NCI-H1092 (cell line): Measurements from ENCODE around the gene SPRED3.
"Not testable (repeated sequence)": the region's sequence is repeated elsewhere in the genome, so short reads cannot be mapped to it uniquely, and the experiment has no call there.

Experiments
- DNase-seq: peaks from one replicate; lab custom pipeline; 2025; lab: John Stamatoyannopoulos, UW

SPRED3 gene

DNA sequence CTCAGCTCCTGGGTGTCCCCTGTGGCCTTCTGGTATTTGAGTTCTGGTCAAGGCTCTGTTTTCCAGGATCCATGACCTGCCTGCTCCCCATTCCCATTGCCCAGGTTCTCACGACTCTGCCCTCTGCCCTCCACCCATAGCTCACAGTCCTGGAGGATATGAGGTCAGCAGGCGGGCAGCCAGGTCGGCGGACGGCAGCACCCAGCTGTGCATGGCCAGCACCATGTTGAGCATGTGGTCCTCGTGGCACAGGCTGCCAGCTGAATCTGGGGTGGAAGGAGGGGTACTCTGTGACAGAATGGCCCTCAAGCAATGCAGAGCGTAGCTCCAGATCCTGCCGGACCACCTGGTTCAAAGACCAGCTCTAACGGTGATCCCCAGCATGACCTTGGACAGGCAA is 32.4 kb downstream of the SPRED3 start:
- no peak for DNase-seq

DNA sequence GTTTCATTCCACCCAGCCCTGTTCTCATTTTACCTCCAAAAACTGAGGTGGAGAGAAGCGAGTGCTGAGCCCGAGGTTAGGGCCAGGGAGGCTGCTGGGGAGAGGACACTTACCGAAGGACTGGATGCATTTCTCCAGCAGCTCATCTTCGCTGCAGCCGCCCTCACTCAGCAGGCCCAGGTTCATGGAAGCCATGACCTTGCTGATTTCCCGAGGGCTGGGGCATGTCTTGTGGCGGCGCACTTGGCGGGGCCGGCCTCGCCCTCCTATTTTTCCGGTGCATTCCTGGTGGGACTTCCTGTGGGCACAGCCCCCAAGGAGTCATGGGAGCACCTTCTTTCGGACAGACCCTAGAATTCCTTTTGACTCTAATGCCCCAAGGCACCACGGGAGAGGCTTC is 33.4 kb downstream of the SPRED3 start:
- DNase-seq, result no peak

DNA sequence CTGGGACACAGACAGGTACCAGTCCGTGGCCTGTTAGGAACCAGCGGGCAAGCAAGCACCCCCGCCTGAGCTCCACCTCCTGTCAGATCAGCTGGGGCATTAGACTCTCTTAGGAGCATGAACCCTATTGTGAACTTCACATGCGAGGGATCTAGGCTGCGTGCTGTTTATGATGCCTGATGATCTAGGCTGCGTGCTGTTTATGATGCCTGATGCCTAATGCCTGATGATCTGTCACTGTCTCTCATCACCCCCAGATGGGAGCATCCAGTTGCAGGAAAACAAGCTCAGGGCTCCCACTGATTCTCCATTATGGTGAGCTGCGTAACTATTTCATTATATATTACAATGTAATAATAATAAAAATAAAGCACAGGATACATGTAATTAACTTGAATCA is 33.9 kb downstream of the SPRED3 start:
- no peak for DNase-seq

DNA sequence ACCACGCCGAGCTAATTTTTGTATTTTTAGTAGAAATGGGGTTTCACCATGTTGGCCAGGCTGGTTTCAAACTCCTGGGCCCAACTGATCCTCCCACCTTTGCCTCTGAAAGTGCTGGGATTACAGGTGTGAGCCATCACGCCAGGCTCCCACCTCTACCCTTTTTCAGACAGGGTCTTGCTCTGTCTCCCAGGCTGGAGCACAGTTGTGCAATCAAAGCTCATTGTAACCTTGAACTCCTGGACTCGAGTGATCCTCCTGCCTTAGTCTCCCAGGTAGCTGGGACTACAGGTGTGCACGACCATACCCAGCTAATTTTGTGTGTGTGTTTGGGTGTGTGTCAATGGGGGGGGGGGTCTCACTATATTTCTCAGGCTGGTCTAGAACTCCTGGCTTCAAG is 35.8 kb downstream of the SPRED3 start:
- DNase-seq, result no peak

DNA sequence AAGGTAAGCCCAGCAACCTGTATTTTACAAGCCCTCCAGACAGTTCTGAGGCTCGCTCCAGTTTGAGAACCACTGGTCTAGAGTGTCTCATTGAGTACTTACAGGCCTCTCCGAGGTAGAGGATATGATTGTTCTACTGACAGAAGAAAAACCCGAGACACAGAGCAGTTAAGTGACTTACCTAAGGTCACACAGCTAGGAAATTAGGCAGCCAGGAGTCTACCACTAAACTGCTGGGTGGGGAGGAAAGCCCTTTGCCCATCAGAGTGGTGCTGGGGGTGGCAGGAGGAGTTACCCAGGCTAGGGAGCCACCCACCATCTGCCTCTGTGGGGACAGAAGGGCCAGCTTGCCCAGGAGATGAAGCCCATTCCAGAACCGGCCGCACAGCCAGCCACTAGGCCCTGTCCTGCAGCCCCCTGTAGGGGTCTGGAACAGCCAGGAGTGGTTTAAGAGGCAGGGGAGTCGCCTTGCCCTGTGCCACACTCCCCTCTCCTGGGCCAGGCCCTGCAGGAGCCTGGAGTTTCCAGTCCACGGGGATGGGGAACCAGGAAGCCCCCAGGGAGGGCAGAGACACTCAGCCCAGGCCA is 36.8 kb downstream of the SPRED3 start:
- DNase-seq, result no peak

DNA sequence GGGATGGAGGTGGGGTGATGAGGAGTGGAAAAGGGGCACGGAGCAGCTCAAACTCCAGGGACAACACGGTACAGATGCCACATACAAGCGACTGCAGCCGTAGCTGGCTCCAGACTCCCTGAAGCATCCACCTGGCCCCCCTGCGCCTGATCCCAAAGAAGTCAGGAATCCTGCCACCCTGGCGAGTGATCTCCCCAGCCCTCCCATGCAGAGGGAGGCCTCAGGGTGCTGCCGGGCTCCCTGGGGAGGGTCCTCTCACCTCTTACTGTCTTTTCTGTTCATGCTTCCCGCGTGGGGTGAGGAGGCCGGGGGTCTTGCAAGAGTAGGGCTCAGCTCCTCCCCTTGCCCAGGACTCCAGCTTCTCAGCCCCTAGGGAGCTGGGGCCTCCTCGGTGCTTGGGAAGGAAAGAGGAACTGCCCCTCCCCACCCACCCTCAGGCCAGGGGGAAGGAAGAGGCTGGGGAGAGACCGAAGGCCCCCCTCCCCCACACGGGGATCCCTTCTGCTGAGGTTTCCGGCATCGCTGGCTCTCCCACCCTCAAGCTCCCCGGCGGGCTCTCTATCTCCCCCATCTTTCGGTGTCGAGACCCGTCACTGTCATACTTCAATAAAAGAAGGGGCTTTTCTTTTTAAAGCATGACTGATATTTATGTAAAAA is 37.4 kb downstream of the SPRED3 start, which contains the start of gene RASGRP4:
RASGRP4 (minus strand) TSS at position 410 of the 657 bp plus-strand sequence; CDS start at position 282, 128 bp downstream.
- DNase-seq, result no peak

DNA sequence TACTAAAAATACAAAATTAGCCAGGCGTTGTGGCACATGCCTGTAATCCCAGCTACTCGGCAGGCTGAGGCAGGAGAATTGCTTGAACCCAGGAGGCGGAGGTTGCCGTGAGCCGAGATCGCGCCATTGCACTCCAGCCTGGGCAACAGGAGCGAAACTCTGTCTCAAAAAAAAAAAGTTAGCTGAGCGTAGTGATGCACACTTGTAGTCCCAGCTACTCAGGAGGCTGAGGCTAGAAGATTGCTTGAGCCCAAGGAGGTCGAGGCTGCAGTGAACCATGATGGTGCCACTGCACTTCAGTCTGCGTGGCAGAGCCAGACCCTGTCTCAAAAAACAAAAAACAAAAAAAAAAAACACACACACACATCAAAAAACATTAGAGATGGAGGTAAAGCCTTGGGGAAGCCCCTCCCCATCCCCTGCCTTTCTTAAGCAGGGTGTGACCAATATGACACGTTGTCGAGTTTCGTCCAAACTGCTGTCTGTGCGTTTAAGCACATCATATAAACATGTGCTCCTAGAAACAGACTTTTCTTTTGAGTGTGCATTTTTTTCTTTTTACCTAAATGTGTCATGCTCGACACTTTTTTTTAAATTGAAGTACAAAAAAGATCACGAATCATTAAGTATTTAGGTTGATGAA is 38.7 kb downstream of the SPRED3 start:
- DNase-seq, result not testable (repeated sequence)

DNA sequence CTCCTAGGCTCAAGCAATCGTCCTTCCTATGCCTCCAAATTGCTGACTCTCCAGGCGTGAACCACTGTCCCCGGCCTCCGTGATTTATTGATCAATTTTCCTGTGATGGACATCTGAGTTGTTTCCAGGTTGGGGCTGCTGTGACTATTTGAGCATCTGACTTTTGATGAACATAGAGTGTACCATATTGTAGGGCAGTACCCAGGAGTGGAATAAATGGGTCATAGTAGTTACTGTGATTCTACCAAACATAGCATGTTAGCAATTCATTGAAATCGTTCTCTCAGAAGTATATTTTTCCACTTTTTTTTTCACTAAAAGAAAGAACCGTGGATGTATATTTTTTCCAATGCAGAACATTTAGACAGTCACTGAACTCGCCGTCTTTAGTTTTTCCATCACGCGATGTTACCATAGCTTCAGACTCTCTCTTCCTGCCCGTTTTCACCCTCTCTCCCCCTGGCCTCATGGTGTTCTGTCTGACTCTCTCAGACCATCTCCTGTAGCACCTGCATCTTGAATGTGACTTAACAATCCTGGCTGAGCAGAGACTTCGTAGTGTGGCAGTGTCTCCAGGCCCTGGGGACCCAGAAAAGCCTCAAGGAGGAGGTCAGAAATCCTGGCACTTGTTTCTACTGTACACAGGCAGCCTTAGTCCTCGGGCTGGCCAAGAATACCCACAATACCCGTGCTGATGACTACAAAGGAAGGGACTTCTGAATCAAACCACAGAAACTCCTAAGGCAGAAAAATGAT is 40.7 kb downstream of the SPRED3 start:
- no peak for DNase-seq

DNA sequence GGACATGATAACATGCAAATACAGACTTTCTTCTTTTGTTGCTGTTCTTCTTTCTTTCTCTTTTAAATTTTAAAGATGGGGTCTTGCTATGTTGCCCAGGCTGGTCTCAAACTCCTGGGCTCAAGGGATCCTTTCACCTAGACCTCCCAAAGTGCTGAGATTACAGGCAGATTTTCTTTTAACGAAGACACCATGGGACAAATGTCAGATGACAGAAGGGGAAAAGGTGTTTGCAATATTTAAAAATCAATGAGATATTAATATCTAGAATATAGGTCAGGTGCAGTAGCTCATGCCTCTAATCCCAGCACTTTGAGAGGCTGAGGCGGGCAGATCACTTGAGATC is 41.3 kb downstream of the SPRED3 start:
- DNase-seq, result no peak

DNA sequence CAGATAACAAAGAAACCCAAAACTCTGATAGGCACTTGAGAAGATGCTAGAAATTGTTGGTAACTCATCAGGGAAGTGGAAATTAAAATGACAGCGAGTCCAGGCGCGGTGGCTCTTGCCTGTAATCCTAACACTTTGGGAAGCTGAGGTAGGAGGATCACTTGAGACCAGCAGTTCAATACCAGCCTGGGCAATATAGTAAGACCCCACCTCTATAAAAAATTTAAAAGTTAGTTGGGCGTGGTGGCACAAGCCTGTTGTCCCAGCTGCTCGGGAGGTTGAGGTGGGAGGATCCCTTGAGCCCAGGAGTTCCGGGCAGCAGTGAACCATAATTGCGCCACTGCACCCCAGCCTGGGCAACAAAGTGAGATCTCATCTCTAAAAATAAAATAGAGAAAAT is 42.4 kb downstream of the SPRED3 start:
- no peak for DNase-seq

DNA sequence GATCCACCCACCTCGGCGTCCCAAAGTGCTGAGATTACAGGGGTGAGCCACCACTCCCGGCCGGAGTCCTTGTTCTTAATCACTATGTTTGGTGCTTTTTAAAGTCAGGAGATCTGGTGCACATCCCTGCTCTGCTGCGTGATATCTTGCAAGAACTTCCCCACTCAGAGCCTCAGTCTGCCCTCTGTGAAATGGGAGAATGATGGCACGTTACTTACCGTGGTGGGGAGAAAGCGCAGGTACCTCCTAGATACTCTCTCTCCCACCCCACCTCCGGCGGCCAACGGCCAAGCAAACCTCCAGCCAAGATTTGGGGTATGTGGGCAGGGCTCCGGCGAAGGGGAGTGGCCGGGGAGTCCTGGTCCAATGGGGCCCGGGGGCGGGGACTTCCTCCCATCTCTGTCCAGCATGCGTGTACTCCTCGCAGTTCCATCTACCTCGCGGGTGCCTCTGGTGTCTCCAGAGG is 44.8 kb downstream of the SPRED3 start, which contains the start of gene RYR1:
RYR1 (plus strand) TSS at position 424 of the 466 bp plus-strand sequence. CDS start 139 bp downstream, outside the sequence.
- DNase-seq, result no peak

DNA sequence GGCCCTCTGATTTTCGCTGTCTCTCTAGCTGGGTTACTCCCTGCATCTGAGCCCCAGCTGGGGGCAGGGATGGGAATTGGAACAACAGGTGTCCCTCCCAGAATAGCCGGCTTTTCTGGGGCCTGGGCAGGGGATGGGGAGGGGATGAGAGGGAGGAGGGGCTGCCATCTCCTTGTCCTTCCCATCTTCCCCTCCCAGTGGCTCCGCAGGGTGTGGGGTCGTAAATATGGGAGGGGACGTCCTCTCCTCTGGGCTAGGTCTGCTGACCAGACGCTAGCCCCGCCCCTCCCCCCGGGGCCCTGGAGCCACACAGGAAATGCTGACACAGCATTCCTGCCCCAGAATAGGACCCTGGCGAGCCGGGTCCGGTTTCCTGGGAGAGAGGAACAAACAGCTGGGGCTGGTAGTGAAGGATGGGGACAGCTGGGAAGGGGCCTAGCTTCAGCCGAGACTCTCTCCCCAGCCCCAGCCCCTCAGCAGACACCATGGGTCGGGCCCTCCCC is 46.1 kb downstream of the SPRED3 start:
- DNase-seq, result no peak

DNA sequence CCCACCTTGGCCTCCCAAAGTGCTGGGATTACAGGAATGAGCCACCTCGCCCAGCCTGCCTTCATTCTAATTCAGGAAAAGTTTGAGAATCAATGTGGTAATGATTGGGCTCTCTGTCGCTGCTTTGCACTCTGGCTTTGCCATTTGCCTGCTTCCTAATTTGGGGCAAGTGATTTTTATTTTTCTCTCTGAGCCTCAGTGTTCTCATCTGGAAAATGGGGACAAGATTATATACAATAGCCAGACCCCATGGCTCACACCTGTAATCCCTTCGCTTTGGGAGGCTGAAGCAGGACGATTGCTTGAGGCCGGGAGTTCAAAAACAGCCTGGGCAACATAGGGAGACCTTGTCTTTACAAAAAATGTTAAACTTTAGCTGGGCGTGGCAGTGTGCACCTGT is 48.8 kb downstream of the SPRED3 start:
- DNase-seq, result no peak

DNA sequence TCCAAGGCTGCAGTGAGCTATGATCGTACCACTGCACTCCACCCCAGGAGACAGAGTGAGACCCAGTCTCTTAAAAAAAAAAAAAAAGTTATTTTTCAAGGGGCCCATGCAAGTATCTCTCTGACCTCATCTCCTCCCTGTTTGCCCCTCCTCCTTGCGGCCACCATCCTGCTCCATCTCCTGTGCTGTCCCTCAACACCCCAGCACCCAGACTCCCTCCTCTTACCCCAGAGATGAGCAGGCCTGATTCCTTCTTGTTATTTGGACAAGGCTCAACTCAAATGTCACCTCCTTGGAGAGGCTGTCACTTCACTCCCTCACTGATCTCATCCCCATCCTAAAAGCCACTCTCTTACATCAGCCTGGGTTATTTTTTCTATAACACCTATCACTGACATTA is 49.4 kb downstream of the SPRED3 start:
- DNase-seq, result no peak

DNA sequence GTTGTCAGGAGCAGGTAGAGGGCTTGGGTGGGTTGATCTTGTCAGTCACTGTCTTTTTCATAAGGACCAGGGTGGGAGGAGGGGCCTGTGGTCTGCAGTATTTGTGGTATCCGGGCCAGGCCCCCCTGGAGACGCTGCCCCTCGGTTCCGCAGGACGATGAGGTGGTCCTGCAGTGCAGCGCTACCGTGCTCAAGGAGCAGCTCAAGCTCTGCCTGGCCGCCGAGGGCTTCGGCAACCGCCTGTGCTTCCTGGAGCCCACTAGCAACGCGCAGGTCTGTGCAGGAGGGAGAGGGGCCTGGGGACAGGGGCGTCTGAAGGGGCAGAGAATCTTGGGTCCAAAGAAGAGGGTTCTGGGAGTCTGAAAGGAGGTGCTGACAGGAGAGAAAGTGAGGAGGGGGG is 52.1 kb downstream of the SPRED3 start:
- no peak for DNase-seq

DNA sequence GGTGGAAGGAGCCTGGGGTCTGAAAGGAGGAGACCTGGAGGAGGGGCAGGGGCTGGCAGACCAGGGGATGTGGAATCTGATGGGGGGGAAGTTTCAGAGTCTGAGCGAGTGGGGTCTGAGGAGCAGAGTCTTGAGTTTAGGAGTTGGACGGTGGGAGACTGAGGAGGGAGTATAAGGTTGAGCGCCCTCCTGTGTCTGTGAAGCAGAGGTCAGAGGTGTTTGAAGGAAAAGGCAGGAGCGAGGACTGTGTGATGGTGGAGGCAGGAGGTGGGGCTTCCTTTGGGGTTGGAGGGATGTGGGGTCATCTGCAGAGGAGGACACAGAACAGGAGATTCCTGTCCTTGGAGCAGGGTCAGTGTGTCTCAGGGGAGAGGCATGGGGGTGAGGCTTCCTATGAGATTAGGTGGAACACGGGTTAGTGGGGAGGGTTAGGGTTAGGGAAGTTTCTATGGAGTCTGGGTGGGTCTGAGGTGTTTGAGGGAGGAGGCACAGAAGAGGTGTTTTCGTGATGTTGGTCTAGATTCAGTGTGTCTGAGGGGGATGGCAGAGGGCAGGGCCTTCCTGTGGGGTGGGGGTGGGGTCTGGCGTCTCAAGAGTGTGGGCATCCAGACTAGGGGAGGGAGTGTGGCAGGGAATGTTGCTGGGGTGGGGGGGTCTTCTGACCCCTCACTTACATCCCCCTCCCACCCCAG is 53.3 kb downstream of the SPRED3 start:
- no peak for DNase-seq

DNA sequence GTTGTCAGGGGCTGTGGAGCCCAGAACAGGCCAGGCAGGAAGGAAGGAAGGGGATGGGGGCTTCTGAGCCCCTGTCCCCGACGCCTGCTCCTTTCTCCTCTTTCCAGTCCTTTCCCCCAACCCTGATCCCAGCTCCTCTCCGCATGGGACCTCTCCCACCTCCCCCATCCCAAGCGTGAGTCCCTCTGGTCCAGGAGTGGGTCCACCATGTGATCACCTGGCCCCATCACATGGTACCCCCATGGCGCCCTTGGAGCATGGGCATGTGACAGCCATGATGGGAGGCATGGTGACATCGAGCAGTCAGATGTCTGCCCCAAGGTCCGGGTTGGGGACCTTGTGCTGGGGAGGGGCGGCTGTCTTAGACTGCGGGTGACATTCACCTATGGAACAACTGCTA is 54.2 kb downstream of the SPRED3 start:
- no peak for DNase-seq

DNA sequence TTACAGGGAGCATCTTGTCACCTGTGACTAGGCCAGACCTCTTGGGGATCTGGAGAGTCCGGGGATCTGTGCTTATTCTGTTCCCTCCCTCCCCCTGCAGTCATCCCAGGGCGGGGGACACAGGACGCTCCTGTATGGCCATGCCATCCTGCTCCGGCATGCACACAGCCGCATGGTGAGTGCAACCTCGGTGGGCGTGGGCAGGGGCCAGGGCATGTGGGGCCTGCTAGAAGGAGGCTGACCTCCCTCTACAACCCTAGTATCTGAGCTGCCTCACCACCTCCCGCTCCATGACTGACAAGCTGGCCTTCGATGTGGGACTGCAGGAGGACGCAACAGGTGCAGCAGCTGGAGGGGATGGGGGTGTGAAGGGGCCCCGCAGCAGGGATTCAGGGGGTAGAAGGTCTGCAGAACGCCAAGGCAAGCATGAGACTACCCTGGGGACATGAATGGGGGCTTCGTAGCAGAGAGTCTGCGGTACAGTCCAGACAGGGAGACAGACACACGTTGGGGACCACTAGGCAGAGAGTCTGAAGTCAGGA is 55.0 kb downstream of the SPRED3 start:
- no peak for DNase-seq

DNA sequence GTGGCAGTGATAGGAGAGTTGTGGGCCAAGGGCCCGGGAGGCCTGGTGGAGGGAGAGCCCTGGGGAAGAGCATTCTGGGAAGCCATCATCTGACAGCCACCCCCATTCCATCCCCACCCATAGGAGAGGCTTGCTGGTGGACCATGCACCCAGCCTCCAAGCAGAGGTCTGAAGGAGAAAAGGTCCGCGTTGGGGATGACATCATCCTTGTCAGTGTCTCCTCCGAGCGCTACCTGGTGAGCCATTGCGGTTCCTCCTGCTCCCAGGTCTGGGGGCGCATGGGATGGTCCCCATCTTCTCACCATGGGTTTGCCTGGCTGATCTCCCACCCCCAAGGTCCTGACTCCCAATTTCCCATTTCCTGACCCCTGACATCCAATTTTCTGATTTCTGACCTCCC is 55.5 kb downstream of the SPRED3 start:
- no peak for DNase-seq

DNA sequence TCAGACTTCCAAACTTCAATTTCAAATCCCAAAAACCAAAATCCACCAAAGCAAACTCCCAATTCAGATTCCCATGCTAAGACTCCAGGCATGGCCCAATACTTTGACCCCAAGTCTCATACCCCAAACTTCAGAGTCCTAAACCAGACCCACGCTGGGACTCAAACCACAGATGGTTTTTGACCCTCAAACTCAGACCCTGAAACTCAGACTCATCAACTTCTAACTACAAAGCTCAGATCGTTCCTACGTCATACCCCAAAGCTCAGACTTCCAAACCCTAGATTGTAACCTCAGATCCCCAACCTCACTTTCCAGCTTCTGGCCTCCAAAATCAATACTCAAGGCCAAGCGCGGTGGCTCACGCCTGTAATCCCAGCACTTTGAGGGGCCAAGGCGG is 56.9 kb downstream of the SPRED3 start:
- DNase-seq, result no peak

DNA sequence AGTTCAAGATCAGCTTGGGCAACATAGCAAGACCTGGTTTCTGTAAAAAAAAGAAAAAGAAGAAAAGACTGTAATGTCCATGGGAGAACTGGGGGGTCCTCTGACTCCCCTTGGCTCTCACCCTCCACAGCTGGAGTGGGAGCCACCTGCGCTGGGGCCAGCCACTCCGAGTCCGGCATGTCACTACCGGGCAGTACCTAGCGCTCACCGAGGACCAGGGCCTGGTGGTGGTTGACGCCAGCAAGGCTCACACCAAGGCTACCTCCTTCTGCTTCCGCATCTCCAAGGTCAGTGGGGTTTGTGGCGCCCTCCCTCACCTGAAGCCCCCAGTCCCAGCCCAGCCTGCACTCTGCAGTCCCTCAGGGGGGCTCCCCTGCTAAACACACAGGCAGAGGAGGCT is 59.7 kb downstream of the SPRED3 start:
- no peak for DNase-seq
